Tibial nerve (tissue), 4 donors: Measurements from ENCODE around the gene THEMIS2. TPM values are rescaled to one million over a fixed set of nuclear protein-coding genes. Genes with fewer than 3 reads are reported as not detected.
A peak's percentile ranks its signal among the peaks of the same experiment; 100 is the strongest.
"Not testable (repeated sequence)": the region's sequence is repeated elsewhere in the genome, so short reads cannot be mapped to it uniquely, and the experiment has no call there.

ENCODE experiments used
- DNase-seq, 2 donors: peaks; one replicate each; pipeline ENCODE4 v3.0.0-alpha.2; 2019; ENCODE audit warnings: low spot score in 2 of 2
- H3K27ac ChIP-seq, 4 donors: fragments of 200-600 bp; sonication (generic) in 3 of 4; one replicate each; pipeline ENCODE4 v1.5.1; 2017 to 2019; ENCODE audit warnings: mild to moderate bottlenecking in 1 of 4
- H3K27me3 ChIP-seq, 2 donors: fragments of 200-600 bp; sonication (generic) in 1 of 2; one replicate each; pipeline versions ENCODE4 v1.5.1 to v1.6.0; 2017 to 2019
- H3K36me3 ChIP-seq, 3 donors: fragments of 200-600 bp; sonication (generic); one replicate each; pipeline ENCODE4 v1.5.1; 2018 to 2019
- H3K4me1 ChIP-seq, 4 donors: fragments of 200-600 bp; sonication (generic) in 3 of 4; one replicate each; pipeline ENCODE4 v1.5.1; 2017 to 2019
- H3K4me3 ChIP-seq, 4 donors: fragments of 200-600 bp; sonication (generic) in 3 of 4; one replicate each; pipeline ENCODE4 v1.5.1; 2017 to 2019; ENCODE audit warnings: mild to moderate bottlenecking in 1 of 4, moderate library complexity in 1 of 4
- H3K9me3 ChIP-seq, 4 donors: fragments of 200-600 bp; sonication (generic) in 3 of 4; one replicate each; pipeline ENCODE4 v1.5.1; 2017 to 2019
- CTCF ChIP-seq, 5 experiments: fragments of 200-600 bp in 3 of 5; fragments of 450-650 bp in 2 of 5; sonication (generic) in 3 of 5; IDR thresholded peaks; one replicate each; pipeline ENCODE4 v1.5.1; 2016 to 2019; ENCODE audit warnings: antibody characterized with exemption in 5 of 5, mild to moderate bottlenecking in 3 of 5, moderate library complexity in 2 of 5
- EP300 ChIP-seq, 2 donors: sonication (generic); formaldehyde crosslinking; IDR thresholded peaks; one replicate each; pipeline ENCODE4 v1.6.1; 2017; ENCODE audit warnings: antibody characterized with exemption in 2 of 2, mild to moderate bottlenecking in 1 of 2
- POLR2A ChIP-seq, 2 donors: fragments of 450-650 bp; IDR thresholded peaks; one replicate each; pipeline ENCODE4 v1.6.1; 2017; ENCODE audit warnings: antibody characterized with exemption in 2 of 2, mild to moderate bottlenecking in 2 of 2, moderate library complexity in 2 of 2
- WGBS, 2 donors: methylation state at CpG; one replicate each; pipeline ENCODE4 v1.1.5; 2018; 5-methylcytosine and 5-hydroxymethylcytosine counted together
- total RNA-seq, 4 donors: library from RNA; depleted of rRNA; stranded (reverse); fragments of >200 nt; gene quantifications; one replicate each; pipeline ENCODE4 v1.1.0, GENCODE V29; 2016

The THEMIS2 gene
- total RNA-seq, 4 donors from 2014 or later = 13.2 to 50.7 (median 23.7) TPM

GRCh38 chr1:27849951-27850350 is 22.4 kb upstream of the THEMIS2 start:
- TF ChIP-seq CTCF (IDR thresholded peaks at IDR 0.05) (no peak), EP300 (IDR thresholded peaks at IDR 0.05) (no peak), POLR2A (IDR thresholded peaks at IDR 0.05) (no peak)
- Histone ChIP-seq H3K27me3 (no peaks in the 10 kb centered on the region), H3K36me3 (peaks cover 4 to 70% (median 38%) of the 10 kb centered on the region in 3 donors), H3K27ac (no peak overlapping the region), H3K9me3 (no peaks in the 10 kb centered on the region), H3K4me1 (no peaks in the 10 kb centered on the region), H3K4me3 (no peak overlapping the region)
- no peak for DNase-seq
- 89 to 93% methylated on average over 6 to 7 of the region's 7 CpGs for WGBS, 2 donors

GRCh38 chr1:27855085-27855484 is 17.3 kb upstream of the THEMIS2 start:
- DNase-seq = no peak
- Histone ChIP-seq H3K4me3 (no peak overlapping the region), H3K36me3 (peaks cover 0 to 20% (median 4%) of the 10 kb centered on the region in 3 donors), H3K27me3 (no peaks in the 10 kb centered on the region), H3K4me1 (peaks cover 0 to 10% (median 2%) of the 10 kb centered on the region in 4 donors), H3K9me3 (no peaks in the 10 kb centered on the region), H3K27ac (no peak overlapping the region)
- WGBS, 2 donors = 82 to 85% methylated on average over 6 of the region's 6 CpGs
- TF ChIP-seq POLR2A (IDR thresholded peaks at IDR 0.05) = no peak
- TF ChIP-seq EP300 (IDR thresholded peaks at IDR 0.05) = no peak
- TF ChIP-seq CTCF (IDR thresholded peaks at IDR 0.05) = no peak

GRCh38 chr1:27856561-27857343 is 15.6 kb upstream of the THEMIS2 start:
- 64 to 67% methylated on average over 9 to 12 of the region's 12 CpGs for WGBS, 2 donors
- DNase-seq = no peak
- no peaks in the 10 kb centered on the region for H3K9me3 ChIP-seq
- H3K27me3 ChIP-seq = no peaks in the 10 kb centered on the region
- no peak overlapping the region for H3K4me3 ChIP-seq
- H3K36me3 ChIP-seq = peaks cover 0 to 3% (median 0%) of the 10 kb centered on the region in 3 donors
- TF ChIP-seq EP300 (IDR thresholded peaks at IDR 0.05) = no peak
- TF ChIP-seq CTCF (IDR thresholded peaks at IDR 0.05) = no peak
- TF ChIP-seq POLR2A (IDR thresholded peaks at IDR 0.05) = no peak
- H3K27ac ChIP-seq = no peak overlapping the region
- peaks cover 0 to 10% (median 2%) of the 10 kb centered on the region in 4 donors for H3K4me1 ChIP-seq

DNA sequence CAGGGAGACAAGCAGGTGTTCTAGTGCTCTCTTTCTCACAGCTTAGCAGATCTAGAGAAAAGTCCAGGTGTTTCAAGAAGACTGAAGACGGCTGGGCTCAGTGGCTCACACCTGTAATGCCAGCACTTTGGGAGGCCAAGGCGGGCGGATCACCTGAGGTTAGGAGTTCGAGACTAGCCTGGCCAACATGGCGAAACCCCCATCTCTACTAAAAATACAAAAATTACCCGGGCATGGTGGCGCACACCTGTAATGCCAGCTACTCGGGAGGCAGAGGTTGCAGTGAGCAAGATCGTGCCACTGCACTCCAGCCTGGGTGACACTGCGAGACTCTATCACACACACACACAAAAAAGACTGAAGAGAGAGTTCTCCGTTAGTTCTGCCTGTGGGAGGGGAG is 14.8 kb upstream of the THEMIS2 start:
- H3K27me3 ChIP-seq, H3K4me1 ChIP-seq, H3K4me3 ChIP-seq, H3K27ac ChIP-seq, H3K36me3 ChIP-seq, DNase-seq, H3K9me3 ChIP-seq: not testable (repeated sequence)
- WGBS, 2 donors = 80 to 87% methylated on average over 11 of the region's 11 CpGs

GRCh38 chr1:27858072-27858948 is 14.0 kb upstream of the THEMIS2 start:
- Histone ChIP-seq H3K27me3 (no peaks in the 10 kb centered on the region), H3K9me3 (no peaks in the 10 kb centered on the region), H3K4me3 (no peak overlapping the region), H3K27ac (peak overlapping the region in 1 of 4 donors; percentile 41), H3K36me3 (no peaks in the 10 kb centered on the region), H3K4me1 (peaks cover 0 to 10% (median 6%) of the 10 kb centered on the region in 4 donors)
- peak; percentile 76 to 88 for DNase-seq
- WGBS, 2 donors = 31% methylated on average over 10 of the region's 10 CpGs
- TF ChIP-seq POLR2A (IDR thresholded peaks at IDR 0.05) (no peak), EP300 (IDR thresholded peaks at IDR 0.05) (peak; percentile 34 to 41), CTCF (IDR thresholded peaks at IDR 0.05) (peak; percentile 79 to 93 (median 88))
